SHP77 treated with DMSO at 0.1 percent for 48 hours (cell line): ENCODE measurements around the gene CCT2.

Experiments used
- DNase-seq: peaks from one replicate; lab custom pipeline; 2025; lab: John Stamatoyannopoulos, UW

The CCT2 gene

DNA sequence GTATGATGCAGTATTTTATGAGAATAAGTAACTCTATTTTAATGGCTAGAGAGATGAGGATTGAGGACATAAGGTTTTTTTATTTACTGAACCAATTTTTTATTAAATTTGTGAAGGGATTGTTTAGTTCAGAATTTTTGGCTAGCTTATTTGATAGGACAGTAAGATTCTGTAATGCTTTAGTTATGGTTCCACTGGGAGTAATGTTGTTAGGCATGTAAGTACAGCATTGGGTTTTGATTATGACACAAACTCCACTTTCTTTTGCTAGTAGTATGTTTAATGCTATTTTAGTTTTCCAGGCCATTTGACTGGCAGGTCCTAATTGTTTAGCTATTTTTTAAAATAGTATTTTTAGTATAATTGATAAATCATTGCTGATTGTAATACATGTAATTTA lies 59.3 kb downstream of the CCT2 start:
- no peak for DNase-seq

DNA sequence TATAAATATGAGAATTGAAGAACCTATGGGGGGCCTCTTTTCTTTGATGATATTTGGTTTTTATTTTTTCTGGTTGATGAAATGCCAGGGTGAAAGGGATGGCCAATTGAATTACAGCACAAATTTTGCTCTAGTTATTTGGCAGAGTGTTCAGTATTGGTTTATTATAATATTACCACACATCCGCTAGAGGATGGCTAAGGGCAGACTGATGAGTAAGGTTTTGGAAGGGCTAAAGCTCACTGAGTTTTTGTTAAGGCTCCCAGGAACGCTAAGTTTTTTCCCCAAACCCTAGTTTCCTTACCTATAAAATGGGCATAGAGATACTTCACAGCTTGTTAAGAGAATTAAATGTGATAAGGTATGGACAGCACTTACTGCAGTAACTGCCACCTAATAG lies 59.8 kb downstream of the CCT2 start:
- DNase-seq, result no peak

DNA sequence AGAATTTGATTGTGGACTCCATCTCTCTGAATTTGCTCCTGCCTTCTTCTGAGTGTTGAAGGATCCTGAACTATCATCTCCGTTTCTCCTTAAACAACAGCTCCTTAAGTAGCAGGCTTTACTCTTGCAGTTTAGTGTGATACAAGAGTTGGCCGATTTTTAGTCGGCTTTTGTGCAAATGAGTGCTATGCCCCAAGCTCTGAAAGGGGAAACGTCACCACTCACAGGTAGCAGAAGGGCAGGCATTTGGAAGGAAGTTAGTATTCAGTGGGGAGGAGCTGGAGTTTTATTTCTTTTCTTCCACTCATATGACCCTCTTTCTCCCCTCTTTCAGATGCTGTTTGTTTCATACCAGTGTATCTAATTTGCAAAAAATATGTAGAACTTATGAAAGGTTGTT lies 61.9 kb downstream of the CCT2 start:
- no peak for DNase-seq

DNA sequence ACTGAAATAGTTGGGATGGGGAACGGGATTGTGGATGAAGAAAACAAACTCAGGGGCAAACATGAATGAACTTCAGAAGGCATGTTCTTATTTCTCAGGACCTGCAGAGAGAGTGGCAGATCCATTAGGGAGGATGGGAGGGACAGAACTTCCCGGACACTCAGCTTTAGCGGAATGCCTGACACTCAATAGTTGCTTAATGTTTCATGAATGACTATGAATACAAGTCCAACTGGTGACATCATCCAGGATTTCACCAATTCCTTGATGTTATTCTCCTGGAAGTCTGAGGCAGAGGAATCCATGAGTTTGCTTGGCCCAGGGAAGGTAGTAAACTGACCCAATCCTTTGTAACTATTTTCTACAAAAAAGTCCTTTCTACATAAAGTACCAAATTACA lies 63.2 kb downstream of the CCT2 start:
- DNase-seq, result no peak

DNA sequence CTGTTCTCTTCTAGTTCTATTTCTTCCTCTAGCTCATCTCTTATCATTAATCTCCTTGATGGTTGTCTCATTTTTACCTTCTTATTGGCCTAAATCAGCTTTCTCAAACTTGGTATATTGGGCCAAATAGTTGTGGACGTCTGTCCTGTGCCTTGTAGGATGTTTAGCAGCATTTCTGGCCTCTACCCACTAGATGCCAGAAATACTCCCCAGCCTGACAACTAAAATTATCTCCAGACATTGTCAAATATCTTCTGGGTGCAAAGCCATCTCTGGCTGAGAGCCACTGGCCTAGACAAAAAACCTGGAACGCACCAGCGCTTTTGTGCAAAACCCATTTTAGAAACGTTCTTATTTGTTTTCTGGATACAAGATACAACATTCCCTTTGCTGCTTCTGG lies 64.3 kb downstream of the CCT2 start:
- no peak for DNase-seq
